SH-SY5Y (cell line): ENCODE results near the gene RIOK3.

ENCODE experiments used
- GATA2 ChIP-seq: IDR thresholded peaks from 2 replicates; pipeline ENCODE4 v1.6.1; 2011; ENCODE audit warnings: mild to moderate bottlenecking, low read depth, low read length
- GATA3 ChIP-seq: IDR thresholded peaks from 2 replicates; pipeline ENCODE4 v1.6.1; 2011; ENCODE audit warnings: low read depth, mild to moderate bottlenecking, low read length, moderate library complexity

DNA sequence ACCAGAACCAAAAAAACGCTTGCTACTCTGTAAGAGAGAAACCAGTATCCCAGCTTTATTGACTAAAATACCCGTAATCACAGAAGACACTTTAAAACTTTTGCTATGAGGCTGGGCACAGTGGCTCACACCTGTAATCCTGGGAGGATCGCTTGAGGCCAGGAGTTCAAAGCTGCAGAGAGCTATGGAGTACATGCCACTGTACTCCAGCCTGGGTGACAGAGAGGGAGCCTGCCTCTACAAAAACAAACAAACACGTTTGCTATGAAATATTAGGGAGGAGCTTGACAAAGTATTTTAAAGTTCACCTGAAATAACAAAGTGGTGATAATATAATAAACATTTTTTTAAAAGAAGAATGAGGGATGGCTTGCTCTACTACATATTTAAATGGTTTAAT, 28.5 kb upstream of the RIOK3 start:
- TF ChIP-seq GATA2 (no peak), GATA3 (no peak)
